ENCODE measurements around the gene NTN1. TPM values are rescaled to one million over a fixed set of nuclear protein-coding genes. Genes with fewer than 3 reads are reported as not detected.
"Not testable (repeated sequence)": the region's sequence is repeated elsewhere in the genome, so short reads cannot be mapped to it uniquely, and the experiment has no call there.

NTN1 gene
- total RNA-seq, 1 experiment from 2014 or later: 4.2 TPM

DNA sequence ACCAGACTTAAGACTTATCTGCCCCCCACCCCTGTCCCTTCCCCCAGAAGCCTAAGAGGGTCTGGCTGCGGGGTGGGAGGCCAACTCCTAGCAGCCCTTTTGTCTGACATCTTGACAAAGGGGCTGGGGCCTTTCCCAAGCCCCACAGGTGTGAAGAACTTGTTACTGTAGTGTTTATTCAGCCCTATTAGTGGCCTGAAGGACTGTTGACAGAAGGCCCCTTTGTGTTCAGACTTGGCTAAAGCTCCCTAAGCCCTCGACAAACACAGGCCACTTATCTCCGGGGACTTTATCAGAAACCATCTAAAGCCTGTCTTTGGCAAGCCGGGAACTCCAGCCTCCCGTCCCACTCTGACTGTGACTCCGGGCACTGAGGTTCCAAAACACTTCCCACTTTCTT is 129.8 kb downstream of the NTN1 start:
- DNase-seq (ENCODE audit: low read depth, low spot score): no peak

DNA sequence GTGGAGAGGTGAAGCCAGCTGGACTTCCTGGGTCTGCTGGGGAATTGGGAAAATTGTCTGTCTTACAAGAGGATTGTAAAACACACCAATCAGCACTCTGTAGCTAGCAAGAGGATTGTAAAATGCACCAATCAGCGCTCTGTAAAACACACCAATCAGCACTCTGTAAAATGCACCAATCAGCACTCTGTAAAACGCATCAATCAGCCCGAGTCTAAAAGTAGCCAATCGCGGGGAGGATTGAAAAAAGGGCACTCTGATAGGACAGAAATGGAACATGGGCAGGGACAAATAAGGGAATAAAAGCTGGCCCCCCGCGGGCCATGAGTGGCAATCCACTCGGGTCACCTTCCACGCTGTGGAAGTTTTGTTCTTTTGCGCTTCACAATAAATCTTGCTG is 130.4 kb downstream of the NTN1 start:
- DNase-seq (ENCODE audit: low read depth, low spot score); H4K20me1 ChIP-seq (ENCODE audit: insufficient read depth); ATAC-seq; H3K4me2 ChIP-seq (ENCODE audit: low read length); POLR2A ChIA-PET; BruUV-seq (replicated peaks); CTCF ChIA-PET; H2AFZ ChIP-seq (ENCODE audit: low read depth, low read length, poor library complexity, severe bottlenecking); RAD21 ChIA-PET (ENCODE audit: low non-redundant PET in 1 of 2, low total read pairs in 2 of 2, uncharacterized antibody in 2 of 2, unreplicated experiment in 2 of 2); H3K4me1 ChIP-seq (ENCODE audit: control insufficient read depth in 1 of 2, insufficient read depth in 2 of 2, low read length in 2 of 2); intact Hi-C loops (cut with micrococcal nuclease); H3K36me3 ChIP-seq (ENCODE audit: control insufficient read depth in 1 of 2, insufficient read depth in 2 of 2, low read length in 2 of 2); H3K9me2 ChIP-seq (ENCODE audit: insufficient read depth); H3K79me2 ChIP-seq (ENCODE audit: insufficient read depth, low read length); H3K27ac ChIP-seq (ENCODE audit: low read depth, low read length); H3K4me3 ChIP-seq (replicated peaks in 1 of 2; ENCODE audit: low read depth in 1 of 2, low read length in 2 of 2); H3K9ac ChIP-seq (ENCODE audit: low read length); H3K27me3 ChIP-seq (ENCODE audit: insufficient read depth, low read length); H3K9me3 ChIP-seq (ENCODE audit: control insufficient read depth in 1 of 2, insufficient read depth in 1 of 2, low read depth in 1 of 2, low read length in 2 of 2): not testable (repeated sequence)

More for the DNA sequence above, 129.8 kb downstream of the NTN1 start:
- no TSS peak for BruUV-seq (replicated peaks)
- no peak overlapping the region for H3K4me3 ChIP-seq (replicated peaks in 1 of 2; ENCODE audit: low read depth in 1 of 2, low read length in 2 of 2)
- TF ChIP-seq SRF (IDR thresholded peaks at IDR 0.05; ENCODE audit: low read depth) (no peak), CBX3 (IDR thresholded peaks at IDR 0.05; ENCODE audit: low read depth) (no peak), CEBPB (IDR thresholded peaks at IDR 0.05; ENCODE audit: low read depth) (no peak), RAD21 (IDR thresholded peaks at IDR 0.05; ENCODE audit: low read depth) (no peak), EZH2phosphoT487 (IDR thresholded peaks at IDR 0.05; ENCODE audit: borderline replicate concordance) (no peak), FOSL1 (IDR thresholded peaks at IDR 0.05; ENCODE audit: low read depth) (no peak), ELF1 (IDR thresholded peaks at IDR 0.05; ENCODE audit: borderline replicate concordance, low read depth) (no peak), SIN3A (IDR thresholded peaks at IDR 0.05; ENCODE audit: low read depth) (no peak), ZNF274 (IDR thresholded peaks at IDR 0.05; ENCODE audit: low read depth, low read length) (no peak), ZFX (IDR thresholded peaks at IDR 0.05) (no peak), EGR1 (IDR thresholded peaks at IDR 0.05; ENCODE audit: low read depth) (no peak), YY1 (IDR thresholded peaks at IDR 0.05; ENCODE audit: extremely low read depth, insufficient replicate concordance, low read depth, low read length) (no peak)
- TF ChIP-seq, protein P1, sequence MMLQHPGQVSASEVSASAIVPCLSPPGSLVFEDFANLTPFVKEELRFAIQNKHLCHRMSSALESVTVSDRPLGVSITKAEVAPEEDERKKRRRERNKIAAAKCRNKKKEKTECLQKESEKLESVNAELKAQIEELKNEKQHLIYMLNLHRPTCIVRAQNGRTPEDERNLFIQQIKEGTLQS (IDR thresholded peaks at IDR 0.05): no peak
- TF ChIP-seq, protein P2, sequence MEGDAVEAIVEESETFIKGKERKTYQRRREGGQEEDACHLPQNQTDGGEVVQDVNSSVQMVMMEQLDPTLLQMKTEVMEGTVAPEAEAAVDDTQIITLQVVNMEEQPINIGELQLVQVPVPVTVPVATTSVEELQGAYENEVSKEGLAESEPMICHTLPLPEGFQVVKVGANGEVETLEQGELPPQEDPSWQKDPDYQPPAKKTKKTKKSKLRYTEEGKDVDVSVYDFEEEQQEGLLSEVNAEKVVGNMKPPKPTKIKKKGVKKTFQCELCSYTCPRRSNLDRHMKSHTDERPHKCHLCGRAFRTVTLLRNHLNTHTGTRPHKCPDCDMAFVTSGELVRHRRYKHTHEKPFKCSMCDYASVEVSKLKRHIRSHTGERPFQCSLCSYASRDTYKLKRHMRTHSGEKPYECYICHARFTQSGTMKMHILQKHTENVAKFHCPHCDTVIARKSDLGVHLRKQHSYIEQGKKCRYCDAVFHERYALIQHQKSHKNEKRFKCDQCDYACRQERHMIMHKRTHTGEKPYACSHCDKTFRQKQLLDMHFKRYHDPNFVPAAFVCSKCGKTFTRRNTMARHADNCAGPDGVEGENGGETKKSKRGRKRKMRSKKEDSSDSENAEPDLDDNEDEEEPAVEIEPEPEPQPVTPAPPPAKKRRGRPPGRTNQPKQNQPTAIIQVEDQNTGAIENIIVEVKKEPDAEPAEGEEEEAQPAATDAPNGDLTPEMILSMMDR (IDR thresholded peaks at IDR 0.05 in 2 of 3, conservative IDR thresholded peaks at IDR 0.05 in 1 of 3; ENCODE audit: borderline replicate concordance in 1 of 3, insufficient read depth in 1 of 3, low read depth in 2 of 3, low read length in 2 of 3): no peak
- TF ChIP-seq, protein P3, sequence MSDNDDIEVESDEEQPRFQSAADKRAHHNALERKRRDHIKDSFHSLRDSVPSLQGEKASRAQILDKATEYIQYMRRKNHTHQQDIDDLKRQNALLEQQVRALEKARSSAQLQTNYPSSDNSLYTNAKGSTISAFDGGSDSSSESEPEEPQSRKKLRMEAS (IDR thresholded peaks at IDR 0.05): no peak
- ChIA-PET POLR2A (no interaction called here), RAD21 (ENCODE audit: low non-redundant PET in 1 of 2, low total read pairs in 2 of 2, uncharacterized antibody in 2 of 2, unreplicated experiment in 2 of 2) (no interaction called here), CTCF (no interaction called here)
- no peaks in the 10 kb centered on the region for H3K9me2 ChIP-seq (ENCODE audit: insufficient read depth)
- no peak overlapping the region for H3K4me2 ChIP-seq (ENCODE audit: low read length)
- no peak overlapping the region for H3K27ac ChIP-seq (ENCODE audit: low read depth, low read length)
- H2AFZ ChIP-seq (ENCODE audit: low read depth, low read length, poor library complexity, severe bottlenecking): no peak overlapping the region
- no peak for ATAC-seq
- H3K27me3 ChIP-seq (ENCODE audit: insufficient read depth, low read length): no peaks in the 10 kb centered on the region
- H4K20me1 ChIP-seq (ENCODE audit: insufficient read depth): no peaks in the 10 kb centered on the region
- no peaks in the 10 kb centered on the region for H3K36me3 ChIP-seq (ENCODE audit: control insufficient read depth in 1 of 2, insufficient read depth in 2 of 2, low read length in 2 of 2)
- intact Hi-C loops (cut with micrococcal nuclease): no loop called here
- H3K9ac ChIP-seq (ENCODE audit: low read length): no peak overlapping the region
- H3K9me3 ChIP-seq (ENCODE audit: control insufficient read depth in 1 of 2, insufficient read depth in 1 of 2, low read depth in 1 of 2, low read length in 2 of 2): no peaks in the 10 kb centered on the region
- no peaks in the 10 kb centered on the region for H3K4me1 ChIP-seq (ENCODE audit: control insufficient read depth in 1 of 2, insufficient read depth in 2 of 2, low read length in 2 of 2)
- no peaks in the 10 kb centered on the region for H3K79me2 ChIP-seq (ENCODE audit: insufficient read depth, low read length)

Data from HCT116 (cell line).